Measurements from ENCODE around the gene PPOX. TPM values are rescaled to one million over a fixed set of nuclear protein-coding genes. Genes with fewer than 3 reads are reported as not detected.

Gene PPOX
- polyA plus RNA-seq, 1 experiment, result 29.7 TPM

DNA sequence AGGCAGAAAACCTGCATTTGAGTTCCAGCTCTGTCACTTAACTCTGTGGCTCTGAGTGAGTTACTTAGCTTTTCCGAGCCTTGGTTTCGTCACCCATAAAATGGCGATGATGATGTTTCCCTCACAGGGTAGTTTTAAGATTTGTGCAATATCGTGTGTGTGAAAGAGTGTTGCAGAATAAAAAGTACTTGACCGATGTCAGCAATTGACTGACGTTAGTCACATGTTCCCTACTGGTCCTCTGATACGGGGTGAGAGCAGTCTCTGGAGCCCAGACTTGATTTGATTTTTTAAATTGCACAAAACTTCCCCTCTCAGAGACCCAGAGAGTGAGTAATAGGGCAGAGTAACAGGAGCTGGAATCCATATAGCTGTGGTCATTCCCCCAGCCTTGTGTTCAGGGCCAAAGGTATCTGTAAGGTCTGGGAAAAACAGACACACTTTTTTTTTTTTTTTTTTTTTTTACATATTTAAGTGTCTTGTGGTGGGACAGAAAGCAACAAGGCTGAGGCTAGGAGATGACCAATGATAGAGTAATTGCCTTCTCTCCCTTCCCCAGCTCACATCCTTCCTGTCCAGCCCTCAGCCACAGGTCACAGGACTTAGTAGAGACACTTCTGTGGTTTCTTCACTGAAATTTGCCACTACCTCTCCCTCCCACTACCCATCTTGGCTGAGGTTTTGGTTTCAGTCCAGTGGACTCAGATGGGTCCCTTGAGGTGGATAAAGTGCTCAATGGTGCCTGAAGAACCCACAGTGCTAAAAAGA, 50.9 kb downstream of the PPOX start:
- Histone ChIP-seq H3K36me3 (ENCODE audit: control insufficient read depth, insufficient read depth, low read length) (peaks cover 20% of the 10 kb centered on the region), H3K4me3 (ENCODE audit: low read depth, low read length) (no peak overlapping the region), H3K27me3 (ENCODE audit: control insufficient read depth, insufficient read depth, low read length) (no peaks in the 10 kb centered on the region)
- ChIA-PET CTCF (interaction anchor here (0.6 to 4.5 kb wide), 7 partner anchors 10 to 165 kb away, joined by 3 to 55 read pairs (median 3); partner anchors contain the start of gene TOMM40L), POLR2A (interaction anchor here (0.6 to 0.8 kb wide), 3 partner anchors 92 to 1620 kb away, joined by 3 to 4 read pairs (median 3); no protein-coding TSS in a partner anchor)
- peak; percentile 46 for DNase-seq (ENCODE audit: low read depth)
- TF ChIP-seq, protein P1, sequence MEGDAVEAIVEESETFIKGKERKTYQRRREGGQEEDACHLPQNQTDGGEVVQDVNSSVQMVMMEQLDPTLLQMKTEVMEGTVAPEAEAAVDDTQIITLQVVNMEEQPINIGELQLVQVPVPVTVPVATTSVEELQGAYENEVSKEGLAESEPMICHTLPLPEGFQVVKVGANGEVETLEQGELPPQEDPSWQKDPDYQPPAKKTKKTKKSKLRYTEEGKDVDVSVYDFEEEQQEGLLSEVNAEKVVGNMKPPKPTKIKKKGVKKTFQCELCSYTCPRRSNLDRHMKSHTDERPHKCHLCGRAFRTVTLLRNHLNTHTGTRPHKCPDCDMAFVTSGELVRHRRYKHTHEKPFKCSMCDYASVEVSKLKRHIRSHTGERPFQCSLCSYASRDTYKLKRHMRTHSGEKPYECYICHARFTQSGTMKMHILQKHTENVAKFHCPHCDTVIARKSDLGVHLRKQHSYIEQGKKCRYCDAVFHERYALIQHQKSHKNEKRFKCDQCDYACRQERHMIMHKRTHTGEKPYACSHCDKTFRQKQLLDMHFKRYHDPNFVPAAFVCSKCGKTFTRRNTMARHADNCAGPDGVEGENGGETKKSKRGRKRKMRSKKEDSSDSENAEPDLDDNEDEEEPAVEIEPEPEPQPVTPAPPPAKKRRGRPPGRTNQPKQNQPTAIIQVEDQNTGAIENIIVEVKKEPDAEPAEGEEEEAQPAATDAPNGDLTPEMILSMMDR (IDR thresholded peaks at IDR 0.05; ENCODE audit: insufficient read depth, low read depth, low read length), result no peak

DNA sequence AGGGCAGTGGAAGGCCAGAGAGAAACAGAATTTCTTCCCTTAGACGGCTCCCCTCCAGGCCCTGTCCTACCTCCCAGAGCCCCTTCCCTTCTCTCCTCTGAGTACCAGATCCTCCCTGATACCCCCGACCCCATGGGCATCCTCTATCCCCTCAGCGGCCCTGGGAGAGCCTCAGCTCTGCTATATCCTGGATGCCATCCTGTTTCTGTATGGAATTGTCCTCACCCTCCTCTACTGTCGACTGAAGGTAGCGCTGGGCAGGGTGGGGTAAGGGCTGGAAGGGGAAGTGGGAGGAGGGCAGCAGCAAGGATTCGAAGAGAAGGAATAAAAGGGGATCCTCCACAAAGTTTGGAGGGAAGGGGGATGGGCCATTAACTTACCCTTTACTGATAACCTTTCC, 51.6 kb downstream of the PPOX start:
- CTCF ChIA-PET, result interaction anchor here (4.5 kb wide), 1 partner anchor 10 kb away, joined by 55 read pairs; the partner anchor contains the start of gene TOMM40L
- POLR2A ChIA-PET, result no interaction called here
- peaks cover 17% of the 10 kb centered on the region for H3K36me3 ChIP-seq (ENCODE audit: control insufficient read depth, insufficient read depth, low read length)
- TF ChIP-seq, protein P1 (IDR thresholded peaks at IDR 0.05; ENCODE audit: insufficient read depth, low read depth, low read length), result no peak
- DNase-seq (ENCODE audit: low read depth), result no peak
- no peak overlapping the region for H3K4me3 ChIP-seq (ENCODE audit: low read depth, low read length)
- no peaks in the 10 kb centered on the region for H3K27me3 ChIP-seq (ENCODE audit: control insufficient read depth, insufficient read depth, low read length)

DNA sequence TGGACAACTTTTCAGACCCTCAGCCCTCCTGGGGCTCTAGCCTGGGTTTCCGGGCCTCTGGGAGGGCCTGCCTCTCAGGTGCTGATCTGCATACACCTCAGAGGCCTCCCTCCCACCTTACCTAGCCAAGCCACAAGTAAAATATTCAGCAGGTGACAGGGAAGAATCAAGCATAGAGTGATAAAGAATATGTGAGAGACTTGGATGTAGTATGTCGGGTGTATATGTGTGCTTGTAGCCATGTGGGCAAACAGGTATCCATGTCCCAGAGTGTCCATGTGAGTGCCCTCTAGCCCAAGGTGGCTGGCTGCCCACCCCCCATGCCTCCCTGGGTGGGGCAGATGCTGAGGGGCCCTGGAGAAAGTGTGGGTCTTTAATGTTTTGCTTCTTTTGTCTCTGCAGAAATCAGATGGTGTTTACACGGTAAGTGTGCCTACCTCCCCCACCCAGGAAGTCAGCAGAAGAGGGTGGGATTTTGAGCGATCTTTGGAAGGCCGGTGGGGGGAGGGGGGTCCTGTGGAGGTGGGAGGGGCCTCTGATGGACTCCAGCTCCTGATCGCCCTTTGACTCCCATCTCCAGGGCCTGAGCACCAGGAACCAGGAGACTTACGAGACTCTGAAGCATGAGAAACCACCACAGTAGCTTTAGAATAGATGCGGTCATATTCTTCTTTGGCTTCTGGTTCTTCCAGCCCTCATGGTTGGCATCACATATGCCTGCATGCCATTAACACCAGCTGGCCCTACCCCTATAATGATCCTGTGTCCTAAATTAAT, 52.3 kb downstream of the PPOX start:
- ChIA-PET CTCF (interaction anchor here (2.9 to 4.5 kb wide), 2 partner anchors 9 kb away, joined by 20 to 55 read pairs; partner anchors contain the start of gene TOMM40L), POLR2A (no interaction called here)
- Histone ChIP-seq H3K27me3 (ENCODE audit: control insufficient read depth, insufficient read depth, low read length) (no peaks in the 10 kb centered on the region), H3K36me3 (ENCODE audit: control insufficient read depth, insufficient read depth, low read length) (peaks cover 13% of the 10 kb centered on the region), H3K4me3 (ENCODE audit: low read depth, low read length) (no peak overlapping the region)
- DNase-seq (ENCODE audit: low read depth), result no peak
- TF ChIP-seq, protein P1 (IDR thresholded peaks at IDR 0.05; ENCODE audit: insufficient read depth, low read depth, low read length), result no peak

DNA sequence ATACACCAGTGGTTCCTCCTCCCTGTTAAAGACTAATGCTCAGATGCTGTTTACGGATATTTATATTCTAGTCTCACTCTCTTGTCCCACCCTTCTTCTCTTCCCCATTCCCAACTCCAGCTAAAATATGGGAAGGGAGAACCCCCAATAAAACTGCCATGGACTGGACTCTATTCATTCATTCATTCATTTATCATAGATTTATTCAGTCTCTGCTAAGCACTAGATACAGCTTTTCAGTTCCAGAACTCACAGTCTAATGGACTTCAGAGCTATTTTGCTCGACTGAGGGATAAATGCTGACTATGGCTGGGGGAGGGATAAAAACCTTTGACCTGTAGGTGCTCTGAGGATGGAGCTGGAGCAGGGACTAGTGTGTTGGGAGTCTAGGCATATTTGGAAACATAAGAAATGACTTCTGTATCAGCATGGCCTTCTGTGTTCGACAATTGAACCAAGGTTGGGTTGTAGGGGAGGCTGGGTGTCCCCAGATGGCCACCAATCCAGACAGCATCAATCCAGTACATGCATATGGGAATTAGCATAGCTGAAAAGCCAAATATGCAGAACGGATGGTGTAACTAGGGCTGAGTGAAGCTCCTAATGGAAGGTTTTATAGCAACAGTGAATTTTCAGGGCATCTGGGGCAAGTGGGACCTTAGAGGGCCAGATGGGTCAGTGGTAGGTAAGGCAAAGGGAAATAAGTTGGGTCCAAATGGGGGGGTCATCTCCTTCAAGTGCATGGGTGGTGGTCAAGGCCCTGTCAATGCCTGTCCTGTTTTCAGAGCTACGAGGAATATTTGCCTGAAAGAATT, 53.1 kb downstream of the PPOX start:
- Histone ChIP-seq H3K27me3 (ENCODE audit: control insufficient read depth, insufficient read depth, low read length) (no peaks in the 10 kb centered on the region), H3K36me3 (ENCODE audit: control insufficient read depth, insufficient read depth, low read length) (peaks cover 6% of the 10 kb centered on the region), H3K4me3 (ENCODE audit: low read depth, low read length) (no peak overlapping the region)
- POLR2A ChIA-PET, result no interaction called here
- CTCF ChIA-PET, result interaction anchor here (0.8 to 4.5 kb wide), 6 partner anchors 8 to 163 kb away, joined by 3 to 55 read pairs (median 4); partner anchors contain the start of gene TOMM40L
- DNase-seq (ENCODE audit: low read depth), result no peak
- TF ChIP-seq, protein P1 (IDR thresholded peaks at IDR 0.05; ENCODE audit: insufficient read depth, low read depth, low read length), result no peak
